Effector memory CD4-positive, alpha-beta T cell (primary cell): ENCODE results near the gene TTLL6.

ENCODE experiments used
- DNase-seq, 3 donors: peaks; one replicate each; pipeline ENCODE4 v3.0.0-alpha.2; 2020
- H3K27ac ChIP-seq: 2 replicates; pipeline ENCODE4 v1.7.0; 2013; ENCODE audit warnings: mild to moderate bottlenecking, low read length, moderate library complexity; ENCODE audit not compliant: insufficient read depth, poor library complexity, severe bottlenecking
- H3K27me3 ChIP-seq: replicated peaks from 2 replicates; pipeline ENCODE4 v1.7.0; 2013; ENCODE audit warnings: mild to moderate bottlenecking, low read length; ENCODE audit not compliant: insufficient read depth, control insufficient read depth, poor library complexity, severe bottlenecking
- H3K36me3 ChIP-seq: 2 replicates; pipeline ENCODE4 v1.7.0; 2013; ENCODE audit warnings: mild to moderate bottlenecking, low read length, moderate library complexity; ENCODE audit not compliant: control insufficient read depth, insufficient read depth
- H3K4me1 ChIP-seq: 2 replicates; pipeline ENCODE4 v1.7.0; 2013; ENCODE audit warnings: low read length, mild to moderate bottlenecking; ENCODE audit not compliant: control insufficient read depth, insufficient read depth, poor library complexity, severe bottlenecking
- H3K4me3 ChIP-seq: 2 replicates; pipeline ENCODE4 v1.7.0; 2013; ENCODE audit warnings: low read length, low read depth, mild to moderate bottlenecking; ENCODE audit not compliant: insufficient read depth, poor library complexity, severe bottlenecking
- H3K9me3 ChIP-seq: 2 replicates; pipeline ENCODE4 v1.7.0; 2013; ENCODE audit warnings: mild to moderate bottlenecking, low read length, moderate library complexity; ENCODE audit not compliant: control insufficient read depth

The TTLL6 gene

DNA sequence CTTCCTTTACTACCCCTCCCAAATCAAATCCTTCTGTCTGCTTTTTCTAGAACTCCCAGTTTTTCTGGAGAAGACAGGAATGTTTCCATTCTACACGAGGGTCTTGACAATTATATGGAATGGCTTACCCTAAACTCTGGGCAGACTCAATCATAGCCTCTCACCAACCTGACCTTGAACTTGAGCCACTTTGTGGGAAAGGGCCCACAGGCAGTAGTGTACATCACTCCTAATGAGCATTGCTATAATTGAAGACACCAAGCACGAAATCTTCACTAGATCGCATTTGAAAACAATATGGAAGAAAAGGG lies 86.8 kb downstream of the TTLL6 start:
- H3K4me1 ChIP-seq: peaks cover 19% of the 10 kb centered on the region
- no peaks in the 10 kb centered on the region for H3K36me3 ChIP-seq
- H3K27me3 ChIP-seq: peaks cover 79% of the 10 kb centered on the region
- H3K9me3 ChIP-seq: no peaks in the 10 kb centered on the region
- no peak for DNase-seq
- H3K27ac ChIP-seq: no peak overlapping the region
- H3K4me3 ChIP-seq: no peak overlapping the region

- Histone ChIP-seq H3K4me3 (no peak overlapping the region), H3K27me3 (peaks cover 81% of the 10 kb centered on the region), H3K36me3 (no peaks in the 10 kb centered on the region), H3K4me1 (peaks cover 24% of the 10 kb centered on the region), H3K27ac (no peak overlapping the region), H3K9me3 (no peaks in the 10 kb centered on the region)
- DNase-seq: no peak
These were observed 87.4 kb downstream of the TTLL6 start for GRCh38 chr17:48729335-48730239.

DNA sequence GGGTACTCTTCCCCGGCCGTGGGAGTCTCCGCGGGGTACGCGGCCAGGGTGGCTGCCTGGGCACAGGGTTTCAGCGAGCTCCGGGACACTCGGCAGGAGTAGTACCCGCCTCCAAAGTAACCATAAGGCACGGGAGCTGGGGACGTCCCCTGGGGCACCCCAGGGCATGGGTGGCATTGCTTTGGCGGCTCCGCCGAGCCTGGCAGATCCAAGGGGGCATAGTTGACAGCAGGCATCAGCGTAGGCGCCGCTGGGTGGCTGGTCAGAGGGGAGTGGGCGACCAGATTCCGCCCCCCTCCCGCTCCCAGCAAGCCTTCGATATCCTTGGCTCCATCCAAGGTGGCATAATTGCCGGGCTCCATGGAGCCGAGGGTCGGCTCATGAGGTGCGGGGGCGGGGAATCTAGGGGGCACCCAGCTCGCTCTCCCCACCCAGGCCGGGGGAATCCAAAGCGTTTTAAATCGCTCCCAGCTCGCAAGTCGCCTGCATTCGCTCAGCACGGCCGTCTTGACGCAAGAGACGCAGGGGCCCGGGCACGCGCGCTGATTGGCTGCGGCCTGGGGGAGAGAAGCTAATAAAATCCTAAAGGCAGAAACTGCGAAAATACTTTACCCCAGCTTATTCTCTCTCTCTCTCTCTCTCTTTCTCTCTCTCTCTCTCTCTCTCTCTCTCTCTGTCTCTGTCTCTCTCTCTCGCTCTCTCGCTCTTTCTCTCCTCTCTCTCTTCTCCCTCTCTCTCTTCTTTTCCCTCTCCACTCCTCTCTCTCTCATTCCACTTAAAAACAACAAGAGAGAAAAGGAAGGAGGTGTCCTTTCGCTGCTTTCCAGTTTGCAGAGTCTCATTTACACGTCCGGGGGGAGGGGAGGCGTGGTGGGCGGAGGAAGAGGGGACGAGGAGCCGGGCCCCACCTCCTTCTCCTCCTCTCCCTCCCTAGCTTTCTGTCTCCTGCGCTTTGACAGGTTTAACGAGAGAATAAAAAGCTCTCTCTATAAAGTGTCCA lies 88.5 kb downstream of the TTLL6 start, which contains the start of gene HOXB13:
Gene HOXB13, minus strand, starts transcription at position 519 of the 1,000 bp plus-strand sequence. Its CDS starts 157 bp downstream, at position 362.
- H3K36me3 ChIP-seq: no peaks in the 10 kb centered on the region
- H3K27ac ChIP-seq: no peak within 1 kb of the TSS
- DNase-seq: peak in 1 of 3 donors; percentile 20
- H3K9me3 ChIP-seq: no peaks in the 10 kb centered on the region
- peaks cover 81% of the 10 kb centered on the region for H3K27me3 ChIP-seq
- H3K4me1 ChIP-seq: peaks cover 33% of the 10 kb centered on the region
- peak within 1 kb of the TSS; percentile 6 for H3K4me3 ChIP-seq

GRCh38 chr17:48727415-48728175 lies 89.4 kb downstream of the TTLL6 start:
- DNase-seq: no peak
- peaks cover 32% of the 10 kb centered on the region for H3K4me1 ChIP-seq
- H3K4me3 ChIP-seq: no peak overlapping the region
- no peak overlapping the region for H3K27ac ChIP-seq
- H3K27me3 ChIP-seq: peaks cover 81% of the 10 kb centered on the region
- no peaks in the 10 kb centered on the region for H3K9me3 ChIP-seq
- no peaks in the 10 kb centered on the region for H3K36me3 ChIP-seq

DNA sequence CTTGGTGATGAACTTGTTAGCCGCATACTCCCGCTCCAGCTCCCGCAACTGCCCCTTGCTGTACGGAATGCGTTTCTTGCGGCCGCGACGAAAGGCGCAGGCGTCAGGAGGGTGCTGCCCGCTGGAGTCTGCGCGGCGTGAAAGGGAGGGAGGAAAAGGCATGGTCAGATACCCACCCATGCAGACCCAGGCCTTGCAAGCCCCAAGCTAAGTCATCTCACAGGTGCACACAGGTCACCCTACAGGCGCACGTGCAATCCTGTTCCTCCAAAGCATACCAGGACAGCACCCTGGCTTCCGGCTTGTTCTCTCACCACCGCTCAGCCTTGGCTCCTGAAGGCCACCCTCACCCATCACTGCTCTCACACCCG lies 90.1 kb downstream of the TTLL6 start:
- Histone ChIP-seq H3K36me3 (no peaks in the 10 kb centered on the region), H3K4me3 (no peak overlapping the region), H3K27me3 (peaks cover 88% of the 10 kb centered on the region), H3K4me1 (peaks cover 32% of the 10 kb centered on the region), H3K27ac (no peak overlapping the region), H3K9me3 (no peaks in the 10 kb centered on the region)
- DNase-seq: no peak

DNA sequence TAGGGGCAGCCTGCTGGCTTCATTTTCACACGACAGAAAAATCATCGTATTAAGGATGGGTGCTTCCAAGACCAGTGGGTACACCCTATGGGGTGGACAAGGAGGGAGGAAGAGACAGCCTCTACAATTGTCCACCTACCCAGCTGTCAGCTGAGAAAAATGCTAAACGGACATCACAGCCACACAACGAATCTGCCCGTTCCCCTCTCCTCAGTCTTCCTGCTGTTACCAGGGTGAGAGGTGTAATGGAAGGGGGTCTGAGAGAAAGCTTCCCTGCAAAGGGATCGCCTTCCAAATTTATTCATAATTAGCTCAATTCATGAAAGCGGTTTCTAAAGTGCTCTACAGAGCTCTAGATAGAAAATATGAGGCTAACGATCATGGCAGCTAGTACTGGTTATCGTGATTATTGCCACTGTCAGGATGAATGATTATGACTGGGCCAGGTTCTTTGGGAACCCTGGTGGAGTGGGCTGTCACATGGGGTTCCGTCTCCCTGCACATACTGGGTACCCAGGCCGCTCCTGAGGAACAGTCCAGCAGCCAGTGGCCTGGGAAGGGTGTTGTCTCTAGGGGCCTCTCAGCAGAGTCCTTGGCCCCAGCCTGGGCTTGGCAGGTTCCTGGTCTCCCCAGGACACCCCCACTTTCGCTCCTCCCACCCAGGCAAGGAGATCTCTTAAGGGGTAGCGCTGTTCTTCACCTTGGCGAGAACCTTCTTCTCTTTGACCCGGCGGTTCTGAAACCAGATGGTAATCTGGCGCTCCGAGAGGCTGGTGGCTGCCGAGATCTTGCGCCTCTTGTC lies 90.7 kb downstream of the TTLL6 start:
- H3K4me1 ChIP-seq: peaks cover 32% of the 10 kb centered on the region
- no peak overlapping the region for H3K4me3 ChIP-seq
- peaks cover 92% of the 10 kb centered on the region for H3K27me3 ChIP-seq
- DNase-seq: no peak
- H3K9me3 ChIP-seq: no peaks in the 10 kb centered on the region
- H3K27ac ChIP-seq: no peak overlapping the region
- H3K36me3 ChIP-seq: no peaks in the 10 kb centered on the region

- Histone ChIP-seq H3K4me3 (no peak overlapping the region), H3K27ac (no peak overlapping the region), H3K36me3 (no peaks in the 10 kb centered on the region), H3K9me3 (no peaks in the 10 kb centered on the region), H3K4me1 (peaks cover 32% of the 10 kb centered on the region), H3K27me3 (peaks cover 93% of the 10 kb centered on the region)
- DNase-seq: no peak
These were observed 91.6 kb downstream of the TTLL6 start for GRCh38 chr17:48725288-48726064.

GRCh38 chr17:48725004-48725287 lies 92.1 kb downstream of the TTLL6 start:
- Histone ChIP-seq H3K9me3 (no peaks in the 10 kb centered on the region), H3K27me3 (peaks cover 92% of the 10 kb centered on the region), H3K4me1 (peaks cover 32% of the 10 kb centered on the region), H3K4me3 (no peak overlapping the region), H3K27ac (no peak overlapping the region), H3K36me3 (no peaks in the 10 kb centered on the region)
- DNase-seq: no peak
